Activated CD8-positive, alpha-beta memory T cell treated with anti-CD3 and anti-CD28 coated beads for 36 hours (primary cell): ENCODE results near the gene ZNF282. TPM values are rescaled to one million over a fixed set of nuclear protein-coding genes. Genes with fewer than 3 reads are reported as not detected.
"Not testable (repeated sequence)": the region's sequence is repeated elsewhere in the genome, so short reads cannot be mapped to it uniquely, and the experiment has no call there.

Source experiments
- CTCF ChIA-PET: fragments of 350-600 bp; sonication (Branson Sonifier 250); formaldehyde crosslinking; loops from one replicate; lab custom pipeline; 2021; ENCODE audit warnings: antibody characterized with exemption; lab: Charles Lee
- POLR2A ChIA-PET: fragments of 350-600 bp; sonication (Branson Sonifier 250); formaldehyde crosslinking; loops from one replicate; lab custom pipeline; 2021; ENCODE audit warnings: antibody characterized with exemption; lab: Charles Lee
- total RNA-seq, 2 experiments: library from RNA; stranded (reverse); gene quantifications; one replicate each; pipeline ENCODE4 v1.2.3, GENCODE V29; 2021

The ZNF282 gene
- total RNA-seq, 2 experiments from 2014 or later = 31.8 to 35.8 TPM

DNA sequence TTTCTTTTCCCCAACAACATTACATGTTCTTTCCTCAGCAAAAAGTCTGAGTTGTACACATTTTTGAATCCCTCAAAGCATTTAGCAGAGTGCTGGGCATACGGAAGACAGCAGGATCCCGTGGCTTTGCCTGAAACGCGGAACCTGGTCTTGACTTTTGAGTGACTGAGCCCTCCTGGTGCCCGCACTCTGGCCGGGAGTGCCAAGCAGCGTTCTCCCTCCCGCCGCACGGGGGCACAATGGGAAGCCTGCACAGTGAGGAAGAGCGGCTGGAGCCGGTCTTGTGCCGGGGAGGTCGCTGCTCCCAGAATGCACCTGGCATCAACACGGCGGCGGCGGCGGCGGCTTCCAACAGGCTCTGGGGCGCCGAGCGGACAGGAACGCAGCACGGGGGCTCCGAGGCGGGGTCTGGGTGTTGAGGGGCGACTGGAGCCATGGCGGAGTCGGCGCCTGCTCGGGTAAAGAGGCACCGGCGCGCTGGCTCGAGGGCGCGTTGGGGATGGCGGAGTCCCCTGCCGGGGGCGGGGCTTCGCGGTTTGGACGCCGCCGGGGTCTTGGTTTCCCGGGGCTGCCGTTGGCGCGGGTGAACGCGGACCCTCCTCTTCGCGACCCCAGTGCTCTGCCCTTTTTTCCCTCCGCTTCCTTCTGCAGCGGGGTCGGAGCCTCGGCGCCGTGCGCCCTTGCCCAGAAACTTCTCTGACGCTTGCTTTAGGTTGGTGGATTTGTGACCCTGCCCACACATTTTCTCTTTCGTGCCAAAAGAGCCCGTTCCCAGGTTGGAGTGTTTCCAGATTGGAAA is 44.2 kb downstream of the ZNF282 start, which contains the start of gene ZNF212:
TSS of gene ZNF212 (plus strand) at position 307 of the 799 bp plus-strand sequence. CDS start at position 435, 128 bp downstream.
- ChIA-PET CTCF (interaction anchor here (1.1 kb wide), 1 partner anchor 10 kb away, joined by 3 read pairs; no protein-coding TSS in a partner anchor), POLR2A (interaction anchor here (0.5 to 1.7 kb wide), 5 partner anchors 22 to 133 kb away, joined by 3 to 5 read pairs (median 5); partner anchors contain the start of genes ZNF282 and ZNF783)

DNA sequence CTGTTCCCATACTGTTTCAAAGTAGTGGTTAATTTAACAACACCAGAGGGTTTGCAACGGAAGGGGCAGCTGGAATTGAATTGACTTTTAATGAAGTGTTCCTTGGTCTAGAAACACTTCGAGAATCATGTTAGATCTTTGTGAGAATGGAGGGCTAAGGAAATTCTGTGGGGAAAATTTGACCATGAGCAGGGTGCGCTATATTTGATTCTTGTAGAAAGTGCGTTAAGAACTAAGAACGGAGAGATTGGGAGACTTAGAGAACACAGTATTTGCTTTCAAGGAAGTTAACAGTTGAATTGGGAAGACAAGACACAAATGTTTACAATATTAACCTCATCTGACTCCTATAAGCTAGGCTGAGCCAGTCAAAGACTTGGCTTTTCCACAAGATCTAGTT is 45.3 kb downstream of the ZNF282 start:
- POLR2A ChIA-PET = interaction anchor here (1.7 kb wide), 1 partner anchor 45 kb away, joined by 5 read pairs; the partner anchor contains the start of gene ZNF282

GRCh38 chr7:149241696-149242095 is 46.4 kb downstream of the ZNF282 start:
- CTCF ChIA-PET = interaction anchor here (0.9 to 1.6 kb wide), 2 partner anchors 11 to 20 kb away, joined by 3 to 4 read pairs; no protein-coding TSS in a partner anchor
- POLR2A ChIA-PET = interaction anchor here (0.7 kb wide), 1 partner anchor 15 kb away, joined by 3 read pairs; no protein-coding TSS in a partner anchor

More for the DNA sequence above, 45.3 kb downstream of the ZNF282 start:
- CTCF ChIA-PET = interaction anchor here (0.6 to 1.1 kb wide), 2 partner anchors 9 to 11 kb away, joined by 3 read pairs; no protein-coding TSS in a partner anchor

GRCh38 chr7:149245244-149245643 is 49.9 kb downstream of the ZNF282 start:
- CTCF ChIA-PET = interaction anchor here (0.7 to 4.3 kb wide), 3 partner anchors 16 to 481 kb away, joined by 3 to 22 read pairs (median 4); partner anchors contain the start of gene ZNF783
- POLR2A ChIA-PET = interaction anchor here (1.3 to 1.9 kb wide), 2 partner anchors 16 to 35 kb away, joined by 3 to 8 read pairs; partner anchors contain the start of gene ZNF783

DNA sequence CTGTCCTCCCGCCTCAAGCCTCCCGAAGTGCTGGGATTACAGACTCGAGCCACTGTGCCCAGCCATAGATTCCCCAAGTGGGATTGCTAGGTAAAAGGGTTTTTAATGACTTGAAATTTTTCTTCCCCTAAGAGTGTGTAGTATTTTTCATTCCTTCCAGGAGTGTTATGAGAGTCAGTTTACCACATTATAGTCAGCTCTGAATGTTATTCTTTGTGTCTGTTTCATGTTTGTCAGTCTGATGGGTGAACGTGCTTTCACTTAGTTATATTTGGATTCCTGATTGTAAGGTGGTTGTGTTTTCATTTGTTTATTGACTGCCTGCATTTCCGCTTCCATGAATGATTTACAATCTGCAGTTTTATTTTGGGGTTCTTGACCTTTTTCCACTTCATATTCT is 50.4 kb downstream of the ZNF282 start:
- POLR2A ChIA-PET = interaction anchor here (1.3 to 1.9 kb wide), 2 partner anchors 16 to 36 kb away, joined by 3 to 8 read pairs; partner anchors contain the start of gene ZNF783
- CTCF ChIA-PET = interaction anchor here (1.2 to 4.3 kb wide), 2 partner anchors 16 to 36 kb away, joined by 4 to 22 read pairs; partner anchors contain the start of gene ZNF783

DNA sequence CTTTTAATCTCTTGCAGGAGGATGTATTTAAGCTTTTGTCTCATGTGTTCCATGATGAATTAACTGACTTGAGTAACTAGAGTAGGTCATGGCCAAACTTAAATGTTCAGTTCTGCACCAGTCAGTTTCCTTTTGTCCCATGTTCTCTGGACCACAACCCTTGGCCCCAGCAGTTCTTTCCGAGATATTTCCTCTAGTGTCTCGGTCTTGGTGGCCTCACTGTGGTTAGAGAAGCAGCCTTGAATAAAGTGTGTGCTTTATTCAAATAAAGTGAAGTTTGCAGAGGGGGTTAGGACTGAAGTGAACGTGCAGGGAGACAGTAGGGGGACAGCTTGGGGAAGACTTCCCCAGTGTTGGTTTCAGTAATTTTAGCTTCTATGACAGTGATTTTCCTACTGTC is 53.4 kb downstream of the ZNF282 start:
- POLR2A ChIA-PET = interaction anchor here (1.1 kb wide), 1 partner anchor 13 kb away, joined by 3 read pairs; the partner anchor contains the start of gene ZNF783
- CTCF ChIA-PET = interaction anchor here (0.7 to 1.4 kb wide), 6 partner anchors 9 to 39 kb away, joined by 3 to 5 read pairs (median 4); partner anchors contain the start of gene ZNF783

GRCh38 chr7:149250151-149250550 is 54.8 kb downstream of the ZNF282 start:
- POLR2A ChIA-PET = not testable (repeated sequence)

DNA sequence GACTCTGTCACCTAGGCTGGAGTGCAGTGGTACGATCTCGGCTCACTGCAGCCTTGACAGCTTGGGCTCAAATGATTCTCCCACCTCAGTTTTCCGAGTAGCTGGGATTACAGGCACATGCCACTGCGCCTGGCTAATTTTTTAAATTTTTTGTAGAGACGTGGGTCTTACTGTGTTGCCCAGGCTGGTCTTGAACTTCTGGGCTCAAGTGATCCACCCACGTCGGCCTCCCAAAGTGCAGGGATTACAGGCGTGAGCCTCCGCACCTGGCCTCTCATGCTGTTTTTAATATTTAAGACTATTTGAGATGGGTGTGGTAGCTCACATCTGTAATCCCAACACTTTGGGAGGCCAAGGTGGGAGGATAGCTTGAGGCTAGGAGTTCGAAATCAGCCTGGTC is 56.2 kb downstream of the ZNF282 start:
- CTCF ChIA-PET = interaction anchor here (0.6 to 2.1 kb wide), 5 partner anchors 10 to 465 kb away, joined by 3 to 11 read pairs (median 3); partner anchors contain the start of gene ZNF783
- POLR2A ChIA-PET = not testable (repeated sequence)

More at GRCh38 chr7:149250151-149250550, 54.8 kb downstream of the ZNF282 start:
- CTCF ChIA-PET = interaction anchor here (1.2 kb wide), 1 partner anchor 10 kb away, joined by 3 read pairs; no protein-coding TSS in a partner anchor

DNA sequence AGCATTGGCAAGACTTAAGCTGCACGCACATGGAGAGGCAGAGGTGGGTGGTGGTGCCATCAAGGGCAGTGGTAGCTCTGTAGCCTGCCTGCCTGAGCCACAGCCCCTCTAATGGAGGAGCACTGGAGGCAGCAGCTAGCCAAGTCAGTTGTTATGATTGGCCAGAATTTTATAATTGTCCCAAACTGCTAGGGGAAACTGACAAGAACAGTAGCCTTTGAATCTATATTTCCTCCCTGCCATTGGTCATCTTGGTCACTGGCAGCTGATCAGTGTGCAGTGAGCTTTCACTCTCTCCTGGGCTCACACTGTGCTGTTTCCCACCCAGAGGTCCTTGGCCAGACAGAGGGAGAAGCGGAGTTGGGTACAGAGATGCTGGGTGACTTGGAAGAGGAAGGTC is 57.0 kb downstream of the ZNF282 start:
- POLR2A ChIA-PET = no interaction called here

GRCh38 chr7:149253665-149254064 is 58.3 kb downstream of the ZNF282 start:
- POLR2A ChIA-PET = interaction anchor here (0.5 kb wide), 1 partner anchor 11 kb away, joined by 3 read pairs; no protein-coding TSS in a partner anchor
- CTCF ChIA-PET = interaction anchor here (0.9 kb wide), 1 partner anchor 11 kb away, joined by 4 read pairs; no protein-coding TSS in a partner anchor

More for the DNA sequence above, 57.0 kb downstream of the ZNF282 start:
- CTCF ChIA-PET = interaction anchor here (0.9 to 2.1 kb wide), 2 partner anchors 9 to 14 kb away, joined by 3 to 11 read pairs; partner anchors contain the start of gene ZNF783

GRCh38 chr7:149254181-149254858 is 59.0 kb downstream of the ZNF282 start:
- POLR2A ChIA-PET = interaction anchor here (0.5 kb wide), 1 partner anchor 10 kb away, joined by 3 read pairs; no protein-coding TSS in a partner anchor
- CTCF ChIA-PET = no interaction called here

DNA sequence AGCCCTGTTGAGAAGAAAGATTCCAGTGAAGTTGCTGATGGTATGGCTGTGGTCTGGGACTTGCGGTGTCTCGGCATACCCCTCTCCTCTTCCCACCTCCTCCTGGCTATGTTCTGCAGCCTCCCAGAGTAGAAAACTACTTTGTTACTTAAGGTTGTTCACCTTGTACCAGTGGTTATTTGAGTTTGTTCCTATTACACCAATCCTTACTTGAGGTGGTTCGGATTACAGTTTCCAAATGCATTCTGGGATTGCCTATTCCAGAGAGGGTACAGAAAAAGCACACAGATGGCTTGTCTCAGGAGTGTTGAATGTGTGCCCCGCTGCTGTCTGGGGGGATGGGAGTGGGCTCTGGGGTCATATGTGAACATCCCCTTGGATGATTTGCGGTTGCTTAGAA is 59.8 kb downstream of the ZNF282 start:
- CTCF ChIA-PET = no interaction called here

DNA sequence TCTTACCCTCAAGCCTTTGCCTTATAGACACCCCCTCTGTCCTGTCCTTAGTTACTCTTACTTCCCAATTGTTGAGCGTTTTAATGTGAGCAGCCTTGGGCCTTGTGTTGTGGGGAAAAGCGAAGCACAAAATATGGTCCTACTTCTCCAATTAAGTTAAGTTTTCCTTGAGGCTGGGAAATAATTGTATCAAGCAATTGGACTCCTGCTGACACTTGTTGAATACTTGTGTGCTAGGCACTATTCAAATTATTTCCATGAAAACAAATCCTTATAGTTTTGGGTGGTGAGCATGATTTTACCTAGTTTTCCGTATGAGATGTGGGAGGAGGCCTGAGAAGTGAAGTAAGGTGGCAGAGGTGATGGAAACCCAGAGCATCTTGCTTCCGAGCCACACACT is 61.2 kb downstream of the ZNF282 start:
- ChIA-PET POLR2A (no interaction called here), CTCF (interaction anchor here (1.0 kb wide), 1 partner anchor 9 kb away, joined by 3 read pairs; no protein-coding TSS in a partner anchor)

More for the DNA sequence above, 59.8 kb downstream of the ZNF282 start:
- POLR2A ChIA-PET = no interaction called here

GRCh38 chr7:149257146-149257545 is 61.8 kb downstream of the ZNF282 start:
- CTCF ChIA-PET = no interaction called here
- POLR2A ChIA-PET = no interaction called here

- ChIA-PET POLR2A (interaction anchor here (0.6 to 1.8 kb wide), 10 partner anchors 12 to 161 kb away, joined by 3 to 16 read pairs (median 6); partner anchors contain the start of gene ZNF398), CTCF (interaction anchor here (0.6 to 3.5 kb wide), 13 partner anchors 9 to 548 kb away, joined by 3 to 22 read pairs (median 5); partner anchors contain the start of genes ZNF282, ZNF398 and ZNF777)
Observed at GRCh38 chr7:149261316-149261828, 66.0 kb downstream of the ZNF282 start.

DNA sequence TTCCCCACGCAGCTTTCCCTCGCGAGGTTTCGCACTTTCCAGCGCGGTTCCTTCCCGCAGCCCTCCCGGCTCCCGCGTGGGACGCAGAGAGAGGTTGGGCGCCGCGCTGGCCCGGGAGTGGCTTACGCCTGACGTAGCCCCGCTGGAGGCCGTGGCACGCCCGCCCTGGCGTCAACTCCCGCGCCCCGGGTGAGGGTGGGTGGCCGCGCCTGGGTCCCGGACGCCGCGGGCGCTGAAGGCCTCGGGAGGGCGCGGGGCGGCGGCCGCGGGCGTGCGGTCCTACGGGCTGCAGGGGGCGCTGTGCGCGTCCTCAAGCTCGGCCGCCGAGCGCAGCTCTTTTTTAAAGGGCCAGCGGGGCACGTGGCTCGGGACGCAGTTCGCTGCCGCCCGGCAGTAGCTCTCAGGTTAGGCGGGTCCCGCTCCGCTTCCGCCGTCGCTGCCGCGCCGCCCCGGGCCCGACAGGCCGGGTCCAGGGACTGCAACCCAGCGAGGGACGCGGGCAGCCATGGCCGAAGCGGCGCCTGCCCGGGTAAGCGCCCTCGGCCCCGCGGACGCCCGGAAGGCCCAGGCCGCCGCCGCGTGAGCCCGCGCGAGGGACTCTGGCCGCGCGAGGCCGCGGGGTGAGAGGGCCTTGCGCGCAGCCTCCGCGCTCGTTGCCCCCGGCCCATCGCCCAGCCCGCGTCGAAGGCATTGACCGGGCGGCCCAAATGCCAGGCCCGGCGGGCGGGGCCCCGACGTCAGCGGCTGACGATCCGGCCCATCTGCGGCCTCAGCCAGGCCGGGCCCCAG is 66.7 kb downstream of the ZNF282 start, which contains the start of gene ZNF783:
TSS of gene ZNF783 (plus strand) at position 368 of the 789 bp plus-strand sequence. CDS start at position 506, 138 bp downstream.
- ChIA-PET CTCF (interaction anchor here (0.9 to 3.5 kb wide), 10 partner anchors 10 to 239 kb away, joined by 3 to 22 read pairs (median 6); partner anchors contain the start of genes ZNF282, ZNF398 and ZNF777), POLR2A (interaction anchor here (0.9 to 1.8 kb wide), 8 partner anchors 13 to 161 kb away, joined by 3 to 16 read pairs (median 6); partner anchors contain the start of gene ZNF398)

GRCh38 chr7:149266451-149266850 is 71.1 kb downstream of the ZNF282 start:
- ChIA-PET POLR2A (no interaction called here), CTCF (interaction anchor here (0.8 kb wide), 1 partner anchor 14 kb away, joined by 3 read pairs; no protein-coding TSS in a partner anchor)
